HEK293 (cell line): ENCODE data around the gene RPL7A.

Experiments
- BCL11B ChIP-seq: fragments of 450-650 bp; formaldehyde crosslinking; IDR thresholded peaks from 2 replicates; pipeline ENCODE4 v1.5.1; 2016; ENCODE audit warnings: low read depth, missing biosample characterization, missing genetic modification characterization
- GLIS1 ChIP-seq: fragments of 450-650 bp; formaldehyde crosslinking; IDR thresholded peaks from 2 replicates; pipeline ENCODE4 v1.5.1; 2016; ENCODE audit warnings: missing biosample characterization, missing genetic modification characterization
- HOXD13 ChIP-seq: sonication (generic); formaldehyde crosslinking; IDR thresholded peaks from 2 replicates; pipeline ENCODE4 v1.8.0; 2022; ENCODE audit warnings: missing genetic modification reagents, borderline replicate concordance
- IKZF3 ChIP-seq: fragments of 450-650 bp; IDR thresholded peaks from 2 replicates; pipeline ENCODE4 v1.5.0; 2018; ENCODE audit warnings: missing biosample characterization, mild to moderate bottlenecking, missing genetic modification characterization, moderate library complexity
- ZBTB20 ChIP-seq: fragments of 450-650 bp; formaldehyde crosslinking; IDR thresholded peaks from 2 replicates; pipeline ENCODE4 v1.5.1; 2016; ENCODE audit warnings: missing biosample characterization, missing genetic modification characterization
- ZBTB7A ChIP-seq: fragments of 450-650 bp; formaldehyde crosslinking; IDR thresholded peaks from 2 replicates; pipeline ENCODE4 v1.5.1; 2016; ENCODE audit warnings: low read depth, missing biosample characterization, missing genetic modification characterization
- ZFHX2 ChIP-seq: fragments of 450-650 bp; formaldehyde crosslinking; conservative IDR thresholded peaks from 2 replicates; pipeline ENCODE4 v1.5.1; 2016; ENCODE audit warnings: missing biosample characterization, missing genetic modification characterization
- ZNF24 ChIP-seq: fragments of 450-650 bp; formaldehyde crosslinking; IDR thresholded peaks from 2 replicates; pipeline ENCODE4 v1.5.1; 2016; ENCODE audit warnings: missing biosample characterization, missing genetic modification characterization
- ZNF324 ChIP-seq: fragments of 450-650 bp; formaldehyde crosslinking; IDR thresholded peaks from 2 replicates; pipeline ENCODE4 v1.5.1; 2016; ENCODE audit warnings: missing biosample characterization, missing genetic modification characterization
- ZNF416 ChIP-seq: fragments of 450-650 bp; formaldehyde crosslinking; IDR thresholded peaks from 2 replicates; pipeline ENCODE4 v1.5.1; 2016; ENCODE audit warnings: missing biosample characterization, missing genetic modification characterization
- ZNF426 ChIP-seq: fragments of 450-650 bp; formaldehyde crosslinking; IDR thresholded peaks from 2 replicates; pipeline ENCODE4 v1.5.1; 2017; ENCODE audit warnings: missing biosample characterization, missing genetic modification characterization, mild to moderate bottlenecking, inconsistent platforms, moderate library complexity
- ZNF514 ChIP-seq: fragments of 450-650 bp; formaldehyde crosslinking; IDR thresholded peaks from 2 replicates; pipeline ENCODE4 v1.5.1; 2016; ENCODE audit warnings: missing biosample characterization, missing genetic modification characterization
- ZNF571 ChIP-seq: fragments of 450-650 bp; formaldehyde crosslinking; IDR thresholded peaks from 2 replicates; pipeline ENCODE4 v1.5.0; 2017; ENCODE audit warnings: missing biosample characterization, missing genetic modification characterization
- ZNF596 ChIP-seq: fragments of 450-650 bp; IDR thresholded peaks from 2 replicates; pipeline ENCODE4 v1.5.0; 2018; ENCODE audit warnings: missing biosample characterization, mild to moderate bottlenecking, missing genetic modification characterization, moderate library complexity
- ZNF623 ChIP-seq: fragments of 450-650 bp; formaldehyde crosslinking; IDR thresholded peaks from 2 replicates; pipeline ENCODE4 v1.5.1; 2016; ENCODE audit warnings: missing biosample characterization, missing genetic modification characterization
- ZNF670 ChIP-seq: fragments of 450-650 bp; formaldehyde crosslinking; IDR thresholded peaks from 2 replicates; pipeline ENCODE4 v1.5.1; 2016; ENCODE audit warnings: missing biosample characterization, missing genetic modification characterization, low read depth
- ZSCAN30 ChIP-seq: fragments of 450-650 bp; IDR thresholded peaks from 2 replicates; pipeline ENCODE4 v1.5.1; 2018; ENCODE audit warnings: missing biosample characterization, mild to moderate bottlenecking, missing genetic modification characterization, moderate library complexity
- TF ChIP-seq, protein P1 (sequence below): fragments of 450-650 bp; formaldehyde crosslinking; optimal IDR thresholded peaks from 2 replicates; pipeline ENCODE3; 2016; ENCODE audit warnings: missing biosample characterization, mild to moderate bottlenecking, missing genetic modification characterization
- TF ChIP-seq, protein P2 (sequence below): fragments of 450-650 bp; formaldehyde crosslinking; IDR thresholded peaks from 2 replicates; pipeline ENCODE4 v1.5.1; 2017; ENCODE audit warnings: missing biosample characterization, mild to moderate bottlenecking, missing genetic modification characterization, moderate library complexity
- TF ChIP-seq, protein P3 (sequence below): fragments of 450-650 bp; formaldehyde crosslinking; IDR thresholded peaks from 2 replicates; pipeline ENCODE4 v1.5.1; 2016; ENCODE audit warnings: missing biosample characterization, missing genetic modification characterization
- TF ChIP-seq, protein P4 (sequence below): fragments of 450-650 bp; formaldehyde crosslinking; IDR thresholded peaks from 2 replicates; pipeline ENCODE4 v1.5.1; 2017; ENCODE audit warnings: missing biosample characterization, missing genetic modification characterization
- TF ChIP-seq, protein P5 (sequence below): fragments of 450-650 bp; formaldehyde crosslinking; IDR thresholded peaks from 2 replicates; pipeline ENCODE4 v1.5.1; 2016; ENCODE audit warnings: missing biosample characterization, missing genetic modification characterization, borderline replicate concordance
- TF ChIP-seq, protein P6 (sequence below): sonication (generic); formaldehyde crosslinking; IDR thresholded peaks from 2 replicates; pipeline ENCODE4 v1.8.1; 2022; ENCODE audit warnings: mild to moderate bottlenecking, moderate library complexity, missing genetic modification reagents

RPL7A gene

DNA sequence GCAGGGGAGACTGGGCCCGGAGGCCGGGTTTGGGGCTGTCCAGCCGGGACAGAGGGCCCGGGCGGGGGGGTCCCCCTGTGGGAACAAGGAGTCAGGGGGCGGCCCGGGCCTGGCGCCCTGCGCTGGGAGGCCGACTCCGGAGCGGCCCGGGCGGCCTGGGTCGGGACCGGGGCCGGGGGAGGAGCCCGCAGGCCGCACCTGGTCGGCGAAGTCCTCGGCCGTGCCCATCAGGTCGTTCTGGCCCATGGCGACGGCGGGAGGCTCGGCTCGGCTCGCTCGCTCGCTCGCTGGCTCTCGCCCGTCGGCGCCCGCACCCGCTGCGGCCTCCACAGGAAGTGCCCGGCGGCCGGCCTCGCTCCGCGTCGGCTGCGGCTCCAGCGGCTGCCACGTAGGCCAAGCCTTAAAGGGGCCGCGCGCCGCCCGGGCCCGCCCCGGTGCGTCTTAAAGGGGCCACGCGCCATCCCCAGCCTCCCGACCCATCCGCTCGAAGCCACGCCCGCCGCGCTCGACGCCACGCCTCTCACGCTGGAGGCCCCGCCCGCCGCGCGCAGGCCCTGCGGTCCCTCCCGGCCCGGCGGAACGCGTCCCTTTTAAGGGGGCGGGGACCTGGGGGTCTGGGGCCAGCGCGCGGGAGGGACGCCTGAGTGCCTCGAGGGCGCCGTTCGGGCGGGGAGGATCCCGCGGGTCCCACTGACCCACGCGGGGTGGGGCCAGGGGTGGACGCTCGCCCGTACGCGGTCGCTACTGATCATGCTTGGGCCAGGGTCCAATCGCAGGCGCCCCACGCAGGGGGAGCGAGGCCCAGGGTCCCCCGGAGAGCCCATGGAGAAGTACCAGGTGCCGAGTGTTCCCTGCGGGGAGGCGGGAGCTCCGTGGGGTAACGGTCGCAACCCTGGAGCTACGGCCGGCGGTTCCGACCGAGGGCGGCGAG is 28.0 kb downstream of the RPL7A start, which contains the start of the genes STKLD1 and SURF4 (continued):
- TF ChIP-seq ZNF426 (tag by site-specific recombination) (no peak), ZNF24 (tag by site-specific recombination) (no peak), ZBTB7A (tag by site-specific recombination) (no peak), ZSCAN30 (peak; percentile 79; the same call in 1 of the 2 replicates), ZNF324 (tag by site-specific recombination) (no peak), ZNF571 (no peak), ZNF514 (tag by site-specific recombination) (no peak), ZFHX2 (tag by site-specific recombination) (peak; percentile 38; the same call in 1 of the 2 replicates), ZNF623 (tag by site-specific recombination) (no peak), ZNF670 (tag by site-specific recombination) (no peak), ZBTB20 (tag by site-specific recombination) (peak; percentile 72), IKZF3 (tag by site-specific recombination) (peak; percentile 38; the same call in 1 of the 2 replicates), ZNF416 (no peak), ZNF596 (tag by site-specific recombination) (peak; percentile 84), GLIS1 (tag by site-specific recombination) (peak; percentile 93), HOXD13 (CRISPR knock-in tag) (no peak), BCL11B (tag by site-specific recombination) (no peak)
- TF ChIP-seq, protein P1, sequence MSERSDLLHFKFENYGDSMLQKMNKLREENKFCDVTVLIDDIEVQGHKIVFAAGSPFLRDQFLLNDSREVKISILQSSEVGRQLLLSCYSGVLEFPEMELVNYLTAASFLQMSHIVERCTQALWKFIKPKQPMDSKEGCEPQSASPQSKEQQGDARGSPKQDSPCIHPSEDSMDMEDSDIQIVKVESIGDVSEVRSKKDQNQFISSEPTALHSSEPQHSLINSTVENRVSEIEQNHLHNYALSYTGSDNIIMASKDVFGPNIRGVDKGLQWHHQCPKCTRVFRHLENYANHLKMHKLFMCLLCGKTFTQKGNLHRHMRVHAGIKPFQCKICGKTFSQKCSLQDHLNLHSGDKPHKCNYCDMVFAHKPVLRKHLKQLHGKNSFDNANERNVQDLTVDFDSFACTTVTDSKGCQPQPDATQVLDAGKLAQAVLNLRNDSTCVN (tag by site-specific recombination), result peak; percentile 48
- TF ChIP-seq, protein P2, sequence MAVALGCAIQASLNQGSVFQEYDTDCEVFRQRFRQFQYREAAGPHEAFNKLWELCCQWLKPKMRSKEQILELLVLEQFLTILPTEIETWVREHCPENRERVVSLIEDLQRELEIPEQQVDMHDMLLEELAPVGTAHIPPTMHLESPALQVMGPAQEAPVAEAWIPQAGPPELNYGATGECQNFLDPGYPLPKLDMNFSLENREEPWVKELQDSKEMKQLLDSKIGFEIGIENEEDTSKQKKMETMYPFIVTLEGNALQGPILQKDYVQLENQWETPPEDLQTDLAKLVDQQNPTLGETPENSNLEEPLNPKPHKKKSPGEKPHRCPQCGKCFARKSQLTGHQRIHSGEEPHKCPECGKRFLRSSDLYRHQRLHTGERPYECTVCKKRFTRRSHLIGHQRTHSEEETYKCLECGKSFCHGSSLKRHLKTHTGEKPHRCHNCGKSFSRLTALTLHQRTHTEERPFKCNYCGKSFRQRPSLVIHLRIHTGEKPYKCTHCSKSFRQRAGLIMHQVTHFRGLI (tag by site-specific recombination), result 0 out of 2 replicates have a peak, but pooled peaks have one; percentile 52
- TF ChIP-seq, protein P3, sequence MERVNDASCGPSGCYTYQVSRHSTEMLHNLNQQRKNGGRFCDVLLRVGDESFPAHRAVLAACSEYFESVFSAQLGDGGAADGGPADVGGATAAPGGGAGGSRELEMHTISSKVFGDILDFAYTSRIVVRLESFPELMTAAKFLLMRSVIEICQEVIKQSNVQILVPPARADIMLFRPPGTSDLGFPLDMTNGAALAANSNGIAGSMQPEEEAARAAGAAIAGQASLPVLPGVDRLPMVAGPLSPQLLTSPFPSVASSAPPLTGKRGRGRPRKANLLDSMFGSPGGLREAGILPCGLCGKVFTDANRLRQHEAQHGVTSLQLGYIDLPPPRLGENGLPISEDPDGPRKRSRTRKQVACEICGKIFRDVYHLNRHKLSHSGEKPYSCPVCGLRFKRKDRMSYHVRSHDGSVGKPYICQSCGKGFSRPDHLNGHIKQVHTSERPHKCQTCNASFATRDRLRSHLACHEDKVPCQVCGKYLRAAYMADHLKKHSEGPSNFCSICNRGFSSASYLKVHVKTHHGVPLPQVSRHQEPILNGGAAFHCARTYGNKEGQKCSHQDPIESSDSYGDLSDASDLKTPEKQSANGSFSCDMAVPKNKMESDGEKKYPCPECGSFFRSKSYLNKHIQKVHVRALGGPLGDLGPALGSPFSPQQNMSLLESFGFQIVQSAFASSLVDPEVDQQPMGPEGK (tag by site-specific recombination), result peak; percentile 76
- TF ChIP-seq, protein P4, sequence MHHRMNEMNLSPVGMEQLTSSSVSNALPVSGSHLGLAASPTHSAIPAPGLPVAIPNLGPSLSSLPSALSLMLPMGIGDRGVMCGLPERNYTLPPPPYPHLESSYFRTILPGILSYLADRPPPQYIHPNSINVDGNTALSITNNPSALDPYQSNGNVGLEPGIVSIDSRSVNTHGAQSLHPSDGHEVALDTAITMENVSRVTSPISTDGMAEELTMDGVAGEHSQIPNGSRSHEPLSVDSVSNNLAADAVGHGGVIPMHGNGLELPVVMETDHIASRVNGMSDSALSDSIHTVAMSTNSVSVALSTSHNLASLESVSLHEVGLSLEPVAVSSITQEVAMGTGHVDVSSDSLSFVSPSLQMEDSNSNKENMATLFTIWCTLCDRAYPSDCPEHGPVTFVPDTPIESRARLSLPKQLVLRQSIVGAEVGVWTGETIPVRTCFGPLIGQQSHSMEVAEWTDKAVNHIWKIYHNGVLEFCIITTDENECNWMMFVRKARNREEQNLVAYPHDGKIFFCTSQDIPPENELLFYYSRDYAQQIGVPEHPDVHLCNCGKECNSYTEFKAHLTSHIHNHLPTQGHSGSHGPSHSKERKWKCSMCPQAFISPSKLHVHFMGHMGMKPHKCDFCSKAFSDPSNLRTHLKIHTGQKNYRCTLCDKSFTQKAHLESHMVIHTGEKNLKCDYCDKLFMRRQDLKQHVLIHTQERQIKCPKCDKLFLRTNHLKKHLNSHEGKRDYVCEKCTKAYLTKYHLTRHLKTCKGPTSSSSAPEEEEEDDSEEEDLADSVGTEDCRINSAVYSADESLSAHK, result no peak
- TF ChIP-seq, protein P5, sequence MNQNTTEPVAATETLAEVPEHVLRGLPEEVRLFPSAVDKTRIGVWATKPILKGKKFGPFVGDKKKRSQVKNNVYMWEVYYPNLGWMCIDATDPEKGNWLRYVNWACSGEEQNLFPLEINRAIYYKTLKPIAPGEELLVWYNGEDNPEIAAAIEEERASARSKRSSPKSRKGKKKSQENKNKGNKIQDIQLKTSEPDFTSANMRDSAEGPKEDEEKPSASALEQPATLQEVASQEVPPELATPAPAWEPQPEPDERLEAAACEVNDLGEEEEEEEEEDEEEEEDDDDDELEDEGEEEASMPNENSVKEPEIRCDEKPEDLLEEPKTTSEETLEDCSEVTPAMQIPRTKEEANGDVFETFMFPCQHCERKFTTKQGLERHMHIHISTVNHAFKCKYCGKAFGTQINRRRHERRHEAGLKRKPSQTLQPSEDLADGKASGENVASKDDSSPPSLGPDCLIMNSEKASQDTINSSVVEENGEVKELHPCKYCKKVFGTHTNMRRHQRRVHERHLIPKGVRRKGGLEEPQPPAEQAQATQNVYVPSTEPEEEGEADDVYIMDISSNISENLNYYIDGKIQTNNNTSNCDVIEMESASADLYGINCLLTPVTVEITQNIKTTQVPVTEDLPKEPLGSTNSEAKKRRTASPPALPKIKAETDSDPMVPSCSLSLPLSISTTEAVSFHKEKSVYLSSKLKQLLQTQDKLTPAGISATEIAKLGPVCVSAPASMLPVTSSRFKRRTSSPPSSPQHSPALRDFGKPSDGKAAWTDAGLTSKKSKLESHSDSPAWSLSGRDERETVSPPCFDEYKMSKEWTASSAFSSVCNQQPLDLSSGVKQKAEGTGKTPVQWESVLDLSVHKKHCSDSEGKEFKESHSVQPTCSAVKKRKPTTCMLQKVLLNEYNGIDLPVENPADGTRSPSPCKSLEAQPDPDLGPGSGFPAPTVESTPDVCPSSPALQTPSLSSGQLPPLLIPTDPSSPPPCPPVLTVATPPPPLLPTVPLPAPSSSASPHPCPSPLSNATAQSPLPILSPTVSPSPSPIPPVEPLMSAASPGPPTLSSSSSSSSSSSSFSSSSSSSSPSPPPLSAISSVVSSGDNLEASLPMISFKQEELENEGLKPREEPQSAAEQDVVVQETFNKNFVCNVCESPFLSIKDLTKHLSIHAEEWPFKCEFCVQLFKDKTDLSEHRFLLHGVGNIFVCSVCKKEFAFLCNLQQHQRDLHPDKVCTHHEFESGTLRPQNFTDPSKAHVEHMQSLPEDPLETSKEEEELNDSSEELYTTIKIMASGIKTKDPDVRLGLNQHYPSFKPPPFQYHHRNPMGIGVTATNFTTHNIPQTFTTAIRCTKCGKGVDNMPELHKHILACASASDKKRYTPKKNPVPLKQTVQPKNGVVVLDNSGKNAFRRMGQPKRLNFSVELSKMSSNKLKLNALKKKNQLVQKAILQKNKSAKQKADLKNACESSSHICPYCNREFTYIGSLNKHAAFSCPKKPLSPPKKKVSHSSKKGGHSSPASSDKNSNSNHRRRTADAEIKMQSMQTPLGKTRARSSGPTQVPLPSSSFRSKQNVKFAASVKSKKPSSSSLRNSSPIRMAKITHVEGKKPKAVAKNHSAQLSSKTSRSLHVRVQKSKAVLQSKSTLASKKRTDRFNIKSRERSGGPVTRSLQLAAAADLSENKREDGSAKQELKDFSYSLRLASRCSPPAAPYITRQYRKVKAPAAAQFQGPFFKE (tag by site-specific recombination), result no peak
- TF ChIP-seq, protein P6, sequence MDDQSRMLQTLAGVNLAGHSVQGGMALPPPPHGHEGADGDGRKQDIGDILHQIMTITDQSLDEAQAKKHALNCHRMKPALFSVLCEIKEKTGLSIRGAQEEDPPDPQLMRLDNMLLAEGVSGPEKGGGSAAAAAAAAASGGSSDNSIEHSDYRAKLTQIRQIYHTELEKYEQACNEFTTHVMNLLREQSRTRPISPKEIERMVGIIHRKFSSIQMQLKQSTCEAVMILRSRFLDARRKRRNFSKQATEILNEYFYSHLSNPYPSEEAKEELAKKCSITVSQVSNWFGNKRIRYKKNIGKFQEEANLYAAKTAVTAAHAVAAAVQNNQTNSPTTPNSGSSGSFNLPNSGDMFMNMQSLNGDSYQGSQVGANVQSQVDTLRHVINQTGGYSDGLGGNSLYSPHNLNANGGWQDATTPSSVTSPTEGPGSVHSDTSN (CRISPR knock-in tag), result 0 out of 2 replicates have a peak, but pooled peaks have one; percentile 18
